Stimulated activated naive CD4-positive, alpha-beta T cell treated with Interleukin-2 at 50 U/mL for 16 hours (primary cell): ENCODE measurements around the gene RHBDF1.

Experiments used
- DNase-seq: peaks from one replicate; lab custom pipeline; 2025; lab: John Stamatoyannopoulos, UW

Gene RHBDF1

DNA sequence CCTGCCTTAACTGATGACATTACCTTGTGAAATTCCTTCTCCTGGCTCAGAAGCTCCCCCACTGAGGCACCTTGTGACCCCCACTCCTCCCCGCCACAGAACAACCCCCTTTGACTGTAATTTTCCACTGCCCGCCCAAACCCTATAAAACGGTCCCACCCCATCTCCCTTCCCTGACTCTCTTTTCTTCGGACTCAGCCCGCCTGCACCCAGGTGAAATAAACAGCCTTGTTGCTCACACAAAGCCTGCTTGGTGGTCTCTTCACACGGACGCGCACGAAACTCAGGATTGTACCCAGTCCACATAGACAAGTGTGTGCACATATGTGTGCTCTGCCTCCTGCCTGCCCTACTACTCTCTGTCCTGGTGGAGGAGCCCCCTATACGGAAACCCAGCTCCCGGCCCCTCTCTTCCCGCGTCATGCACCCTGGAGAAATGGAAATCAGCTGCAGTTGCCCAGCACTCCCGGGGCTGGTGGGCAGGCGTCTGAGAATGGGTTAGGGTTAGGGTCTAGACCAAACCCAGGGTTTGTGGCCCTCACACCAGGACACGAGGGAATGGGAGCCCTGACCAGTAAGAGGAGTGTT, 2.4 kb upstream of the RHBDF1 start:
- no peak for DNase-seq

DNA sequence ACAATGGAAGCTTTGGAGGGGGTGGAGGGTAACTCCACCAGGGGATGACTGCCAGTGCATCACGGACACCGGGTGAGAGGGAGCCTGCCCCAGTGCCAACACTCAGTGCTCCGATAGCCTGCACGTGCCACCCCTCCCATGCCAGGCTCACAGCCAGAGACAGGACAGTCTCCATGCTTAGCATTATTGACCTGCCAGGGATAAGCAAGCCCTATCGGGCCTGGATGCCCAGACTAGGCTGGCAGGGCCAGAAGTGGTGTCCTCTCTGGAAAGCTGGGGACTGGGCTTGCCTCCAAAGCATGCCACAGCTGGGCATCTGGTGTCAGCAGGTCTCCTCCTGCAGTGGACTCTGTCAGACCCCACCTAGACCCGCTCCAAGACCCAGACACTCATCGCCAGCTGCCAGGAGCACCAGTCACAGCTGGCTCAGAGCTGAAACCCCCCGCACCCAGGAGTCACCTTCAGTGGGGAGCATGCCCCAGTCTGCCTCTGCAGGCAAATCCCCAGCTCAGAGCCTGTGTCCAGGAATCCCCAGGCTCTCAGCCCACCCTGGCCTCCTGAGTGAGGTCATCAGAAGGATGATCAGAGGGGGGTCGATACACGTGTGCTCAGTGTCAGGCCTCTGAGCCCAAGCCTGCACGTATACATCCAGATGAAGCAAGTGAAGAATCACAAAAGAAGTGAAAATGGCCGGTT, 1.8 kb upstream of the RHBDF1 start:
- no peak for DNase-seq

DNA sequence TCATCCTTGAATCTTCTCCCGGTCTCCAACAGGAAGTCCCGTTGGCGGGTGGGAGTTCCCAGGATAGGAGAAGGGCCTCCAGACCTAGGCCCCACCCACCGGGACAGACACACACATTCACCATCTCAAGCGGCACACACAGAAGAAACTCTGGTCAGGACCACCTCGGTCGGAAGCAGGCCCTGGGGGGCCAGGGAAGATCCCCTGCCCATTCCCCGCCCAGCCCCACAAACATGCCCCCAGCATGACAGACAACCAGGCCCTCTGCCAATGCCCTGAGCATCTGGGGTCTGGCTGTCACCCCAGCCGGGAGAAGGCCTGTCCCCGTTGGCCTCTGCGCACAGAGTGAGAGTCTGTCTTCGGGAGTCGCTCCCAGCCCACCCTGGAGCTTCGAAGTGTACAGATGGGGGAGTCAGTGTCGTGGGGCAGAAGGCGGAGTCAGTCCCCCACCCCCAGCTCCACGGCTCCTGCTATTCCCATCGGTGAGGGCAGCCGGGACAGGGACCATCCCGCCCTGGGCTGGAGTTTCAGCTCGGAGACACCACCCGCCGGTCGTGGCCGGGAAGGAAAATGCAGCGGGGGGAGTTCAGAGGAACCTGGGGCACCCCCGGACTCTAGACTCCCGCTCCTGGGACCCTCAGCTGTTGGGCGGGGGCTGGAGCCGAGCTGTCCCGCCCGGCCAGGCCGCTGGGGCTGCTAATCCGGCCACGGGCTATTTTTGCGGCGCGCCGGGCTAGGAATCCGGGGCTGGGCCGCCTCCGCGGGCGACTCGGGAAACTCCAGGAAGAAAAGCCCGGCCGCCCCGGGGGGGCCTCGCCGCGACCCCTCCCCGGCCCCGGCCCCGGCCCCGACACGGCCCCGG, 660 bp downstream of the RHBDF1 start:
- DNase-seq, result no peak

DNA sequence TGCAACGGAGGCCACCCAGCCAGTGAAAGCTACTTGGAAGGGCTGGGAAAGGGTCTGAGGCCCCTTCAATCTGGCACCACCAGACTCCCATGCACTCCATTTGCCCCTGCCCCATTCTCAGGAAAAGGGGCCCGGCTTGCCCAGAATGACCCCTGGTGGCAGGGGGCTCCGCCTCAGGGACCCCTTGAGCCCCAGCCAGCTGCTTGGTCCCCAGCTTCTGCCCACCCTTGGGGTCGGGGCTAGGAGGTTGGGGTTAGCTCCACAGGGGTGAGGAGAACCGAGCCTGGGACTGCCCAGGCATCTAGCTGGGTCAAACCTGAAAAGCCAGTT, 1.3 kb downstream of the RHBDF1 start:
- no peak for DNase-seq

DNA sequence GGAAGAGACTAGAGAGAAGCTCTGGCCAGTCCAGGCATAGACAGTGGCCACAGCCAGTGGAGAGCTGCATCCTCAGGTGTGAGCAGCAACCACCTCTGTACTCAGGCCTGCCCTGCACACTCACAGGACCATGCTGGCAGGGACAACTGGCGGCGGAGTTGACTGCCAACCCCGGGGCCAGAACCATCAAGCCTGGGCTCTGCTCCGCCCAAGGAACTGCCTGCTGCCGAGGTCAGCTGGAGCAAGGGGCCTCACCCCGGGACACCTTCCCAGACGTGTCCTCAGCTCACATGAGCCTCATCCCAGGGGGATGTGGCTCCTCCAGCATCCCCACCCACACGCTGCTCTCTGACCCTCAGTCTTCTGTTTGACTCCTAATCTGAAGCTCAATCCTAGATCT, 3.2 kb downstream of the RHBDF1 start:
- DNase-seq, result no peak

DNA sequence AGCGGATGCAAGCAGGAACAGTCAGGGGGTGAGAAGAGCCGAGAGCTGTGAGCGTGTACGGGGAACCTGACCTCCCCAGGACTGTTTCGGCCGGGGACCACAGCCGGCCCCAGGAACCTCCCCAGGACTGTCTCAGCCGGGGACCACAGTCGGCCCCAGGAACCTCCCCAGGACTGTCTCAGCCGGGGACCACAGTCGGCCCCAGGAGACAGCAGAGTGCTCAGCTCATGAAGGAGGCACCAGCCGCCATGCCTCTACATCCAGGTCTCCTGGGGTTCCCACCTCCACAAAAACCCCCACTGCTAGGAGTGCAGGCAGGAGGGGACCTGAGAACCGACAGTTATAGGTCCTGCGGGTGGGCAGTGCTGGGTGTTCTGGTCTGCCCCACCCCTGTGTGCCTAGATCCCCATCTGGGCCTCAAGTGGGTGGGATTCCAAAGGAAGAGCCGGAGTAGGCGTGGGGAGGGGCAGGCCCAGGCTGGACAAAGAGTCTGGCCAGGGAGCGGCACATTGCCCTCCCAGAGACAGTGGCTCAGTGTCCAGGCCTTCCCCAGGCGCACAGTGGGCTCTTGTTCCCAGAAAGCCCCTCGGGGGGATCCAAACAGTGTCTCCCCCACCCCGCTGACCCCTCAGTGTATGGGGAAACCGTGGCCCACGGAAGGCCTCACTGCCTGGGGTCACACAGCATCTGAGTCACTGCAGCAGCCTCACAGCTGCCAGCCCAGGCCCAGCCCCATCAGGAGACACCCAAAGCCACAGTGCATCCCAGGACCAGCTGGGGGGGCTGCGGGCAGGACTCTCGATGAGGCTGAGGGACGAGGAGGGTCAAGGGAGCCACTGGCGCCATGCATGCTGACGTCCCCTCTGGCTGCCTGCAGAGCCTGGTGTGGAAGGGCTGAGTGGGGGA, 4.3 kb downstream of the RHBDF1 start:
- no peak for DNase-seq

DNA sequence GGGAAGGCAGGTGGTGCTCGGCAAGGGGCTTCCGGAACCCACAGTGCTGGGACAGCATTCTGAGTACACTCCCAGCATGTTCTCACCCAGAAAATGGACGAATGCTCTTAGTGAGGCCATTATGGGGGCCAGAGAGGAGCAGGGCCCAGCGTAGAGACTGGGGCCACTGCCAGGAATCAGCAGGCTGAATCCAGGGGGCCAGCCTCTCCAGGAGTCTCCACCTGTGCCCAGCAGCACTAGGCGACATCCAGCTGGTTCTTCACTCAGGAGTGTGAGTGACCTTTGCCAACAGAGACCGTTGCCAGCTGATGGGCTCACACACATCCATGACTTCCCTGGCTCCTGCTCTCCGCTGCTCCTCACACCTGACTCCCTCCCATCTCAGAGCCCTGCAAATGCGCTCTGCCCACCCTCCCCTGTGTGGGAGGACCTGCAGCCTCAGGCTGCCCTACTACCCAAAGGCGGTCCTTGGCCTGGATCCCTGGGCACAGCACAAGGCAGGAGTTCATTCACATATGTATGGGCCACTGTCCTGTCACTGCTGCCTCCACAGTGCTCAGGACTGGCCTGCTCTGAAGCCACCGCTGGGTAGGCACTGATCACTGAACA, 5.1 kb downstream of the RHBDF1 start:
- DNase-seq, result no peak

DNA sequence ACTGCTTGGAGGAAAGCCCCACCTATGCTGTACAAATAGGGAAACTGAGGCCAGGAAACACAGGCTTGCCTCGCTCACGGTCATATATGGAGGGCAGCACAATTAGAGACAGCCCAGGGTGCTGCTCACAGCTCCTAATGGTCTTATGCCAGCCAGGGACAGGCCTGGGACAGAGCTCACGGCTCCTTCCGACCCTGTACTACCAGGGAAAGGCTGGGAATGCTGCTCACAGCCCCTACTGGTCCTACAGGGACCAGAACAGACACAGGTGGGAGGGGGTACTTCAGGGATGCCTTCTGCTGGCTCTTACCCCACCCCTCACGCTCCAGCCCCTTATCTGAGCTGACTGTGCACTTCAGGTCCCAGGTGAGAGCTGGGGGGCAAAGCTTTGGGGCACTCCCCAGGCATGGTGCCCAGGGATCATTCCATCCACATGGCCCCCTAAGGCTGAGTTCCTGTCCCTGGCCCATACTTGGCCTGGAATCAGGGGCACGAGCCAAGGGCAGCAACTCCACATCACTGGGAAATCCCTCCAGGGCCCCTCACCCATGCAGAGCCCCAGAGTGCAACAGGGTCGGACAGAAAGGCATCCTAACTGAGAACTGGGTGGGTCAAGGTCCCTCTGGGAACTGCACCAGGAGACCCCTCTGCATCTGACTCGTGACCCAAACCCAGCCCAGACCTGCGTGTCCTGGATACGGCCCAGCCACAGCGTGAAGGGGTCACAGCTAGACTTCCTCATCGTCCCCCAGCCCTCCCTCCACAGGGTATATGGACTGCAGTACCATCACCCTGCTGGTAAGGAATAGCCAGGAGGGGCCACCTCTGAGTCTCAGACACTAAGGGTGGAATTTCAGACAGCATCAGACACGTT, 5.9 kb downstream of the RHBDF1 start:
- DNase-seq, result no peak

DNA sequence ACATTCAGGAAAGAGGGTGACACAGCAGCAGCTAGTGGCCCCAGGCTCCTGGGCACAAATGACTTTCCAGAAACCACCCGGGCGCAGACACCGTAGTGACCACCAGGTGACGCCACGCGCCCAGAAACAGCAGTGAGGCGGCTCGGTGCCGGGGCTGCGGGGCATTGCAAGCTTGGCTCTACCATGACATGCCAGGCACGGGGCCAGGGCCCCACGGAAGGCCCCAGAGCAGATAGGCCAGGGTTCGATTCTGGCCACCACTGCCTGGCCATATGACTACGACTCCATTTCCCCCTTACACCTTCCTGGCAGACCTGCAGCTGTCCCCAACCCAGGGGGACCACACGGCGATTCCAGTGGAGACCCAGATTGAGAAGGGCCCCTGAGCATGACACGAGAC, 6.7 kb downstream of the RHBDF1 start:
- peak; percentile 77 for DNase-seq

DNA sequence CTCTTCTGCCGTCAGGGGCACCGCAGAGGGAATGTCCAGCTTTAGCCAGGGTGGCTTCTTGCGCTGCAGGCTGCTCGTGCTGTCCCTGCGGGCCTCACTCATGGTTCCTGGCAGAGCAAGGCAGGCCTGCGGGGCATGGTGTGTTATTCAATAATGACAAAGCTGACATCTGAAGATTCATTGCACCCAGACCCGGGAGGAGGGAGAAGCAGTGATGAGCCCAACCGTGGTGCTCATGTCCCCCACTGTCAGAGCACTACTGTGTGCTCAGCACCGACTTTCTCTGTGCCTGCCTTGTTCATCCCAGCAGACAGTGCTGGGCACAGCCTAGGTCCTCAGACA, 7.5 kb downstream of the RHBDF1 start:
- DNase-seq, result no peak

DNA sequence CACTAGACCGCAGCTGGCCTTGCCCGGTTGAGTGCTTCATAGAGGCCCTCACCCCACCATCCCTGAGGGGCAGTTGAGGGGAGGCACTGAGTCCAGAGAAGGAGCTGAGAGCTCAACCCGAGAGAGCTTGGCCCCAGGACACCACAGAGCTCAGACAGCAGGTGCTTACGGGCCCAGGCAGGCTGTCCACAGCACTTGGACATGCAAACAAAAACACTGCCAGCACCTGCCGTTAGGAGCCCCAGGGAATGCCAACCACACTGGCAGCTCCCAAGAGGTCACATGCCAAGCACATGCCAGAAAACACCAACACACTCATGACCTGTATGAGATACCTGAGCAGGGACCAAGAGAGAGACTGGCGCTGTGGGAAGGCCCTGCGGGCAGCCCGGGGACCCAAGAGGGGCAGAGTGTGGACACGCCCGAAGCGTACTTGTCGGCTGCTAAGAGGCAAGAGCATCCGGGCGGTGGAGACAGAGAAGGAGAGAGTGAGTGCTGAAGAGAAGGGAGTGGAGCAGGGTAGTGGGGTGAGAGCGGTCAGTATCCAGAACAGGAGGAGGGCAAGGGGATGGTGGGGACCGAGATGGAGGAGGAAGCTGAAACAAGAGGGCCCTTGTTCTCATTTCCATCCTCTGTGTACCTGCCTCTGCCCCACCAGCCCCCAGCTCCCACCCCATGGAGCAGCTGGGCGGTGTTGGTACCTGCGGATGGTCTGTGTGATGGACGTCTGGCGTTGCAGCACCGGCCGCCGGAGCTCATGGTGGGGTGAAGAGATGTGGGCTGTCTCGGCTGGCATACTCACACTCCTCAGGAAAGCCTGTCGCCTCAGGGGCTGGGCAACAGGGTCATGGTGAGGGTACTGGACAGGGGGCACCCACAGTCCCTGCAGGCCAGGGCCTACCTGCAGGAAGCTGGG, 8.2 kb downstream of the RHBDF1 start:
- DNase-seq, result no peak

DNA sequence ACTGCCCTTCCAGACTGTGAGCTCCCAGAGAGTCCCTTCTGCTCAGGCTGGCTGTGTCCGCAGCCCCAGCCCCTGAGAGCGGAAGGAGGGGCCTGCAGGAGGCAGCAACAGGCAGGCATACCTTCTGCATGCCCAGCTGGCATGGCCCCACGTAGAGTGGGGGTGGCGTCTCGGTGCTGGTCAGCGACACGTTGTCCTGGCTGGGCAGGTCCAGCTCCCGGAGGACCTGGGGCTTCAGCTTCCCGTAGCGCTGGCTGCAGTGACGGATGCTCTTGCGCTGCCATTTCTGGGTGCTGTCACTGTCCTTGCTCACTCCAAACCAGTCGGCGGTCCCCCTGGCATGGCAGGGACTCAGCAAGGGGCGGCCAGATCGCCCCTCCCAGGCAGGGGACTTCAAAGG, 9.0 kb downstream of the RHBDF1 start:
- DNase-seq, result no peak

DNA sequence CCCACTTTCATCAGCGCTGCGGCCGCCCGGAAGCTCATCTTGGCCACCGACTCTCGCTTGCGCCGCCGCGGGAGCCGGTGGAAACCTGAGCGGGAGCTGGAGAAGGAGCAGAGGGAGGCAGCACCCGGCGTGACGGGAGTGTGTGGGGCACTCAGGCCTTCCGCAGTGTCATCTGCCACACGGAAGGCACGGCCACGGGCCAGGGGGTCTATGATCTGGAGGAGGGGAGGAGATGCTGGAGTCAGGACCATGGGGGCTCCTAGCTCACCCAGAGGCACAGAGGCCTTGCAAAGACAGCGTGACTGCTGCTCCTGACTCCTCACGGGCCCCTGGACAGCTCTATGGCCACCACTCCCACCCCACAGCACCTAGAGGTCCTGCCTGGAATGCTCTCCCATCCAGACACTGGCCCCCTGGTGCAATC, 9.5 kb downstream of the RHBDF1 start:
- no peak for DNase-seq

DNA sequence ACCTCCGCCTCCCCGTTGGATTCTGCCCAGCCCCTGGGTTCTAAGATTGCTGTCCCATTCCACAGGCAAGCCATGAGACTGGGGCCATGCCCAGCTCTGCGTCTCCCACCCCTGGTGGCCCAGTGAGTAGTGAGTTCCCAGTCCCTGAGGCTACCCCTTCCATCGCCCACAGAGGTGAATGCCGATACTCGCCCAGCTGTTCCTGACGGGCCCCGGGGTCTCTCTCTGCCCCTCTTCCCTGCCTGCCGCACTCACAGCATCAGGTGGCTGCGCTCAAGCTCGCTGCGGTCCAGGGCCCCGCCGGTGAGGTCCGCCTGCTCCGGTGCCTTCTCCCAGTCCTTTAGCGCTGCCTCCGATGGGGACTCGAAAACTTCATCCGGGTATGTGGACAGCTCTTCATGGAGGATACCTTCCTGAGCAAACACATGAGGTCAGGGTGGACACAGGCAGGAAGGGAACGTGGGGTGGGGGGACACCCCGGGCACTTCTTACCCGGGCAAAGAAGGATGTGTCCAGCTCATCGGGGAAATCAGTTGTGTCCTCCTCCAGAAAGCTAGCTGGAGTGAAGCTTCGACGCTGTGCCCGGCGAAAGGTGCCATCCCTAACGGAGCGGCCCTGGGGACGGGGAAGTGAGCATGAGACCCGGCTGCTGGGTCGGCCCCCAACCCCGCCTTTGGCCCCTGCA, 10.0 kb downstream of the RHBDF1 start:
- DNase-seq, result no peak

DNA sequence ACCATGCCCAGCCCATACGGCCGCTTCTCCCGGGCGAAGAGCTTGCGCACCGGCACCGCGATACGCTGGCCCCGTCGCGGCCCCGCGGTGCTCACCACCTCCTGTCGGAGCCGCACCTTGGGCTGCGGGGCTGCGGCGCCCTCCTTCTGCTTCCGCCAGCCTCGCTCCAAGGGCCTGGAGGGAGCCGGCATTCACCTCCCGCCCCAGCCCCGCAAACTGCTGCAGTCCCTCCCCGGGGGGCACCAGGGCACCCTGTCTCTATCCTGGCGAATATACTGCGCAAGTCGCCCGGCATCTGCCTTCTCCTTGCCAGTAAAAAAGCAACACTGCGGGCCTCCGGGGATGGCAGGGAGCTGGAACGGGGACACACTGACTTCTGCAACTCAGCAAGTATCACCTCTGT, 10.6 kb downstream of the RHBDF1 start:
- no peak for DNase-seq

DNA sequence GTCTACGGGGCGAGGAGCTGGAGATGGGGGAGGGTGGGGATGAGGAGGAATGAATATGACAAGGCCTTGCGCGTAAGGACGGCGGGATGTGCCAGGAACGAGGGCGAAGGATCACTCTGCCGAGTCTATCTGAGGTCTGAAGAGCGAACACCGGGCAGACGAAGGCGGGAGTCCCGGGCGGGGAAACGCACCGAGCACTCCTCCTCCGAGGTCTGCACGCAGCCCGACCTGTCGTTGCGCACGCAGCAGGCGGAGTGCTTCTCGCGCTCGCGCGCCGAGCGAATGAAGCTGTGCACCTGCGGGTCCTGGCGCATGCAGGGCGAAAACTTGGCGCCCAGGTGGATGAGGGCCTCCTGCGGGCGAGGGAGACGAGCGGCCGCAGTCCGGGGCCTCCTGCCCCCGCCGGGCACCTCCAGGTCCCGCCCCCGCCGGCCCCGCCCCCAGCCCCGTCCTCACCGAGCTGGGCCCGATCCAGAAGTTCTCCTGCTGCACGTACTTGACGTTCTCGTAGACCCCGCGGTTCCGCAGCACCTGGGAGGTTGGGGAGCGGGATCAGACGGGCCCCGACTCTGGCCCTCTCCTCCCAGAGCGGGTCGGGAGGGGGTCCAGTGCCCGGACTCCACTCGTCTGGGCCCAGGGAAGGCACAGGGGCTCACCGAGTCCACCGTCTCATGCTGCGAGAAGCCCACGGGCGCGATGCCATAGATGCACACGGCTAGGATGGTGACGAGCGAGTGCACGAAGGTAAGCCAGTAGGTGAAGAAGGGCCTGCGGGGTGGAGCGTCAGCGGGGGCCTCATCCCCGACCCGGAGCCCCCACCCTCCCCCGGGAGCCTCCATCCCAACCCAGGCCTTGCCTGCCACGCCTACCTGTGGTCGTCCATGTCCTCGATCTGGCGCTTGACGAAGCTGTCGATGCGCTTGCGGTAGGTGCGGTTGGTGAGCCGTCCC, 11.2 kb downstream of the RHBDF1 start:
- no peak for DNase-seq

DNA sequence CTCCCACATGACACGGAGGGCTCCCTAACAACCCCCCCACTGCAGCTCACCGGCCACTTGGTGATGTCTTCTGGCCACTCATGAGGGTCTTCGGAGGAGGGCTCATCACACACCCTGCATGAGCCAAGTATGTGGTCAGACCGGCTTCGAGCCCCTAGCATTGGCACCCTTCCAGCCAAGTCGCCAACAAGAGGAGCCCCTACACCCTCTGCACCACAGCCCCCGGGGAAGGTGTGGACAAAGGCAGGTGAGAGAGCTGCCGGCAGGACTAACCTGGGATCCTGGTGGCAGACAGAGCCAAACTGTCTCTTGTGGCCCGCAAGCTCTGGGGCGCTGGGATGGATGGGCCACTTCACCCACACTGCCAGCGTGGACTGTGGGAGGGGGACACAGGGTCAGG, 12.3 kb downstream of the RHBDF1 start:
- no peak for DNase-seq

DNA sequence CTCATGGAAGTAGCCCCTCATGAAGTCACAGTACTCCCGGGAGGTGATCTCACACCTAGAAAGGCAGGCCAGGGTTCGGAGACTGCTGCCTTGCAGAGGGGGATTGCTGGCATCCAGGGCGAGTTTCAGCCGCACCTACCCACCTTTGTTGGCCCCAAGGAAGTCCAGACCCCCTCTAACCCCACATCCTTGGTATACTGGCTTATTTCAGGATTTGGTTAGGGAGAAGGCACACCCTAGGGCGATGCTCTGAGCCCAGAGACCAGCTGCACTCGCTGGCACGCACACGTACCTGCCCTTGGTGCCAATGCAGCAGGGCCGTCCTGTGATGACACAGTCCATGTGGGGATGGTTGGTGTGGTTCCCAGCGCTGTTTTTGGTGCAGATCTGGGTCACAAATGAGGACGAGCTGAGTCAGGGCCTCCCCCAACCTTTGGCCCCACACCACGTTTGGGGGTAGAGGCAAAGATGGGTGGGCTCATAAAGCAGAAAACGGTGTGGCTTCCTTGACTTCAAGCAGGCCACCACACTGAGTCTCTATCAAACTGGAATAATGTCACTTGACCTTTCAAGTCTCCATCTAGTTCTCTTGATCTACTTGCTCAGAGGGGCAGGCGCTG, 12.9 kb downstream of the RHBDF1 start:
- DNase-seq, result no peak
